Measurements from ENCODE around the gene METTL9.

DNA sequence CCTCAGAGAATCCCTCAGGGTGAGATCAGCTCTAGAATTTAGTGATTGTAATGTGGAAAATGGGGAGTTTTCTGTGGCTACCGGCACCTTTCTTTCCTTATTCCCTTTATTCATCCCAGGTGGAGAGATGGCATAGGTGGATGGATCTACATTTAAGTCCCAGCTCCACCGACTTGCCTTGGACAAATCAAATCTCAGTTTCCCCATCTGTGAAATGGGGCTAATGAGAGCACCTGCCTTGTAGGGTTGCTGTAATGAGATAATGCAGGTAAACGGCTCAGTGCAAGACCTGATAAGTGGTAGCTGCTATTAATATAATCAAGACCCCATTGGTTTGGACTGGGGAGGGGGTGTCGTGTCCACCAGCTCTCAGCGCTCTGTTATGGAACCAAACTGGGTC, 104.9 kb downstream of the METTL9 start:
- TF ChIP-seq, protein P1, sequence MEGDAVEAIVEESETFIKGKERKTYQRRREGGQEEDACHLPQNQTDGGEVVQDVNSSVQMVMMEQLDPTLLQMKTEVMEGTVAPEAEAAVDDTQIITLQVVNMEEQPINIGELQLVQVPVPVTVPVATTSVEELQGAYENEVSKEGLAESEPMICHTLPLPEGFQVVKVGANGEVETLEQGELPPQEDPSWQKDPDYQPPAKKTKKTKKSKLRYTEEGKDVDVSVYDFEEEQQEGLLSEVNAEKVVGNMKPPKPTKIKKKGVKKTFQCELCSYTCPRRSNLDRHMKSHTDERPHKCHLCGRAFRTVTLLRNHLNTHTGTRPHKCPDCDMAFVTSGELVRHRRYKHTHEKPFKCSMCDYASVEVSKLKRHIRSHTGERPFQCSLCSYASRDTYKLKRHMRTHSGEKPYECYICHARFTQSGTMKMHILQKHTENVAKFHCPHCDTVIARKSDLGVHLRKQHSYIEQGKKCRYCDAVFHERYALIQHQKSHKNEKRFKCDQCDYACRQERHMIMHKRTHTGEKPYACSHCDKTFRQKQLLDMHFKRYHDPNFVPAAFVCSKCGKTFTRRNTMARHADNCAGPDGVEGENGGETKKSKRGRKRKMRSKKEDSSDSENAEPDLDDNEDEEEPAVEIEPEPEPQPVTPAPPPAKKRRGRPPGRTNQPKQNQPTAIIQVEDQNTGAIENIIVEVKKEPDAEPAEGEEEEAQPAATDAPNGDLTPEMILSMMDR (IDR thresholded peaks at IDR 0.05), result no peak
- TF ChIP-seq POLR2A (IDR thresholded peaks at IDR 0.05) (no peak), EP300 (IDR thresholded peaks at IDR 0.05) (no peak)
